Body of pancreas (tissue), 4 donors: Measurements from ENCODE around the gene CLIP1. TPM values are rescaled to one million over a fixed set of nuclear protein-coding genes. Genes with fewer than 3 reads are reported as not detected.
"Not testable (repeated sequence)": the region's sequence is repeated elsewhere in the genome, so short reads cannot be mapped to it uniquely, and the experiment has no call there.

Experiments
- ATAC-seq: fragments of 150-250 bp; one replicate; pipeline ENCODE4 v1.9.1; 2016
- DNase-seq, 4 donors: peaks; one replicate each; pipeline ENCODE4 v3.0.0-alpha.2; 2019
- H3K27ac ChIP-seq, 4 donors: fragments of 200-600 bp; sonication (generic); 1 replicate in 3 of 4; 2 replicates in 1 of 4; pipeline versions ENCODE4 v1.5.1 to v1.6.1; 2016 to 2019; ENCODE audit warnings: mild to moderate bottlenecking in 1 of 4, mixed read lengths in 1 of 4, moderate library complexity in 1 of 4
- H3K27me3 ChIP-seq, 2 donors: fragments of 200-600 bp; sonication (generic); one replicate each; pipeline ENCODE4 v1.6.0; 2016; ENCODE audit warnings: mild to moderate bottlenecking in 1 of 2
- H3K36me3 ChIP-seq, 2 donors: fragments of 200-600 bp; sonication (generic); replicated peaks in 1 of 2; 2 replicates each; pipeline ENCODE4 v1.5.1; 2016; ENCODE audit warnings: low read depth in 2 of 2; ENCODE audit not compliant: insufficient read depth in 1 of 2
- H3K4me1 ChIP-seq: fragments of 200-600 bp; sonication (generic); one replicate; pipeline ENCODE4 v1.6.0; 2016
- H3K4me3 ChIP-seq, 2 donors: fragments of 200-600 bp; sonication (generic); 1 replicate in 1 of 2; 2 replicates in 1 of 2; pipeline ENCODE4 v1.5.1; 2016 to 2019
- H3K9me3 ChIP-seq, 3 donors: fragments of 200-600 bp; sonication (generic); 1 replicate in 2 of 3; 2 replicates in 1 of 3; pipeline ENCODE4 v1.5.1; 2016
- POLR2A ChIP-seq, 3 donors: fragments of 450-650 bp; IDR thresholded peaks; one replicate each; pipeline ENCODE4 v1.6.1; 2016; ENCODE audit warnings: antibody characterized with exemption in 3 of 3, mild to moderate bottlenecking in 2 of 3
- WGBS, 2 donors: methylation state at CpG; one replicate each; pipeline ENCODE4 v1.1.5; 2017; 5-methylcytosine and 5-hydroxymethylcytosine counted together
- intact Hi-C: fragments of 100-400 bp; cut with DNase I; formaldehyde crosslinking; loops from one replicate; pipeline ENCODE4 v1.15.1; 2023
- total RNA-seq, 2 donors: library from RNA; depleted of rRNA; stranded (reverse); fragments of >200 nt; gene quantifications; one replicate each; pipeline ENCODE4 v1.1.0, GENCODE V29; 2016
- TF ChIP-seq, protein P1 (sequence below), 7 experiments: fragments of 450-650 bp in 4 of 7; fragments of 200-600 bp in 3 of 7; sonication (generic) in 3 of 7; IDR thresholded peaks; one replicate each; pipeline ENCODE4 v1.5.1; 2016 to 2019; ENCODE audit warnings: antibody characterized with exemption in 7 of 7

CLIP1 gene
- 10 to 100 TPM; 41.2 to 89.0 TPM for total RNA-seq

DNA sequence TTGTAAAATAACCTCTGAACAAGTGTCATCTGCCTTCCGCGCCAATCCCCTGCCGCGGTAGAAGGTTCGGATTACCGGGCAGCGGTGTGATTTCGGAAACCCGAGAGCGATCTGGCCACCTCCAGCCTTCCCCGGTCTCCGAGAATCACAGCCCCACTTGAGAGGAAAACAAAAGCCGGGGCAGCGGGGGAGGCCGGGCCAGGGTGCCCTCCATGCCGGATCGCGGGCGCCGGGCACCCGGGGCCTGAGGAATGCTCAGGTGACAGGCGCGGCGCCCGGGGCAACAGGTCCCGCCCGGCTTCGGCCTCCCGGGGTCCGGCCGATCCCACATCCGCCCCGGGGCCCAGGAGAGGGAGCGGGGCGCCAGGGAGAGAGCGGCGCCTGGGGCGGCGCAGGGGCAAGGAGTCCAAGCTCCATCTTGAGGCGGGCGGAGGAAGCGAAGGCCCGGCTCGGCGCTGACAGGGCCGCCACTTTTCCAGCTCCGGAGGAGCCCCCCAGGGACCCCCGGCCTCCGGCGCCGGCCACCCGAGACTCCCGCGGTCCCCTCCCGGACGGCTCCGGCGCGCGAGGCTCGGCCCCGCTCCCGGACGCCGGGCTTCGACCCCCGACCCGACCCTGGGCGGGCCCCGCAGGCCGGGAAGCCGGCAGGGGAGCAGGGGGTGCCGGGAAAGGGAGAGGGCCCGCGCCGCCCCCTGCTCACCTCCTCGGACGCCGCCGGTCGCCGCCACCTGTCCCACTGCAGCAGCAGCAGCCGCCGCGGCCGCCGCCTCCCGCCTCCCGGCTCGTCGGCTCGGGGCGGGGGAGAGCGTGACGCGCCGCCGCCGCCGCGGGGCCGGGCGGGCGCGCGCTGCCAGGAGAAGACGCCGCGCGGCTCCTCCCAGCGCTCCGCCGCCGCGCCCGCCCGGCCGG is at the start of gene CLIP1:
Gene CLIP1, minus strand, starts transcription at position 849 of the 909 bp plus-strand sequence. CDS start 42,217 bp downstream, outside the sequence.
- Histone ChIP-seq H3K4me3 (peak within 1 kb of the TSS; percentile 62 to 91), H3K27me3 (no peaks in the 10 kb centered on the region), H3K36me3 (no peaks in the 10 kb centered on the region), H3K27ac (peak within 1 kb of the TSS; percentile 98 to 99 (median 99)), H3K4me1 (peaks cover 47% of the 10 kb centered on the region), H3K9me3 (no peaks in the 10 kb centered on the region)
- ATAC-seq (peak; percentile 83), DNase-seq (peak; percentile 76 to 81 (median 80))
- TF ChIP-seq, protein P1, sequence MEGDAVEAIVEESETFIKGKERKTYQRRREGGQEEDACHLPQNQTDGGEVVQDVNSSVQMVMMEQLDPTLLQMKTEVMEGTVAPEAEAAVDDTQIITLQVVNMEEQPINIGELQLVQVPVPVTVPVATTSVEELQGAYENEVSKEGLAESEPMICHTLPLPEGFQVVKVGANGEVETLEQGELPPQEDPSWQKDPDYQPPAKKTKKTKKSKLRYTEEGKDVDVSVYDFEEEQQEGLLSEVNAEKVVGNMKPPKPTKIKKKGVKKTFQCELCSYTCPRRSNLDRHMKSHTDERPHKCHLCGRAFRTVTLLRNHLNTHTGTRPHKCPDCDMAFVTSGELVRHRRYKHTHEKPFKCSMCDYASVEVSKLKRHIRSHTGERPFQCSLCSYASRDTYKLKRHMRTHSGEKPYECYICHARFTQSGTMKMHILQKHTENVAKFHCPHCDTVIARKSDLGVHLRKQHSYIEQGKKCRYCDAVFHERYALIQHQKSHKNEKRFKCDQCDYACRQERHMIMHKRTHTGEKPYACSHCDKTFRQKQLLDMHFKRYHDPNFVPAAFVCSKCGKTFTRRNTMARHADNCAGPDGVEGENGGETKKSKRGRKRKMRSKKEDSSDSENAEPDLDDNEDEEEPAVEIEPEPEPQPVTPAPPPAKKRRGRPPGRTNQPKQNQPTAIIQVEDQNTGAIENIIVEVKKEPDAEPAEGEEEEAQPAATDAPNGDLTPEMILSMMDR (IDR thresholded peaks at IDR 0.05) = peak in 5 of 7 experiments; percentile 22 to 32 (median 31)
- peak; percentile 76 to 83 (median 79) for TF ChIP-seq POLR2A (IDR thresholded peaks at IDR 0.05)
- intact Hi-C loops = no loop called here
- 1% methylated on average over 67 of the region's 118 CpGs; no CpG with 5 or more reads in 1 of the 2 donors for WGBS, 2 donors

DNA sequence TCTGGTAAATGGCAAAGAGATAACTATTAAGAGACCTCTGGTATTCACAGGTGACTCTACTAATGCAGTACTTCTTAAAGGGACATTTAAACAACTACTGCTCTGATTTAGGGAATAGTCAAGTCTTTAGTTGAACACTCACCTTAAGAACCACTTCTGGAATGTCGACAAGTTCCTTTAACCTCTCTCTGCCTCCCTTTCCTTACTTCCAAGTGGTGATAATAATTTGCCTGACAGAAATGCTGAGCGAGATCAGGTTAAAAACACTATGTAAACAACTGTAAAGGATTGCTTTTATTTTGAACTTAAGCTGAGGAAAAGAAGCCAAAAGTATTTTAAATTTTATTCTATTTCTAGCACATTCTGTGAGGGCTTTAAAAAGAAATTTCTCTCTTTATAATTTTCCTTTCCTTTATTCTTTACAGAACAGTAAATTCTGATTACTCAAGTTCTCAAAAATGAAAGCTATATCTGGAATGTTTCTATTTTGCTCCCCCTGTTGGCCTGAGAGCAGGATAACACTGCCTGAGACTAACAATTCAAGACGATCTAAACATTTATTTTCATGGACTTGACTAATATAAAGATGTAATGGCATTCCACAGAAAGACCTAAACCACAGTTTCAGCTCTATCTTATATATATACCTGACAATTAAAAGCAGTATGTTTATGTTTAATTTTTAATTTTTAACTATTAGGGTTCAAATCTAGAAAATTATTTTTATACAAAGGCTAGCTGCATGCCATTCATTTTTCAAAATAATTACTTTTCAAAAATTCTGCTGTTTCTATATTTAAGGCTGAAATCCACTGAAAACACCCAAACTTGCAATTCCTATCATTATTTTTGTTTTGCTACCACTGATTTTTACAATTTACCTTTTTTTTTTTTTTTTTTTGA is 49.1 kb upstream of the CLIP1 start:
- H3K9me3 ChIP-seq = no peaks in the 10 kb centered on the region
- ATAC-seq (peak; percentile 85), DNase-seq (peak in 1 of 4 donors; percentile 13)
- no peaks in the 10 kb centered on the region for H3K27me3 ChIP-seq
- H3K27ac ChIP-seq = peak overlapping the region; percentile 23 to 69 (median 37)
- H3K4me3 ChIP-seq = no peak overlapping the region
- peaks cover 5 to 15% of the 10 kb centered on the region in 2 donors for H3K36me3 ChIP-seq
- peaks cover 8% of the 10 kb centered on the region for H3K4me1 ChIP-seq
- intact Hi-C loops = loop anchor here (10.0 kb wide), 1 partner anchor 77 kb away; no protein-coding TSS in a partner anchor
- WGBS, 2 donors = 10 to 11% methylated on average over 3 of the region's 3 CpGs
- TF ChIP-seq, protein P1 (IDR thresholded peaks at IDR 0.05) = peak; percentile 35 to 91 (median 87)
- no peak for TF ChIP-seq POLR2A (IDR thresholded peaks at IDR 0.05)

DNA sequence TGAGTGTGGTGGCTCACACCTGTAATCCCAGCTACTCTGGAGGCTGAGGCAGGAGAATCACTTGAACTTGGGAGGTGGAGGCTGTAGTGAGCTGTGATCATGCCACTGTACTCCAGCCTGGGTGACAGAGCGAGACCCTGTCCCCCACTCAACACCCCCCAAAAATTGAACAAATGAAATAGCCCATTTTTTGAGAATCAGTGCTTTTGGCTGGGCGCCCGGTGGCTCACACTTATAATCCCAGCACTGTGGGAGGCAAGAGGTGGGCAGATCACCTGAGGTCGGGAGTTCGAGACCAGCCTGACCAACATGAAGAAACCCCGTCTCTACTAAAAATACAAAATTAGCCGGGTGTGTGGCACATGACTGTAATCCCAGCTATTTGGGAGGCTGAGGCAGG is 48.1 kb upstream of the CLIP1 start:
- H3K27ac ChIP-seq = not testable (repeated sequence)
- 92 to 96% methylated on average over 7 of the region's 7 CpGs for WGBS, 2 donors

DNA sequence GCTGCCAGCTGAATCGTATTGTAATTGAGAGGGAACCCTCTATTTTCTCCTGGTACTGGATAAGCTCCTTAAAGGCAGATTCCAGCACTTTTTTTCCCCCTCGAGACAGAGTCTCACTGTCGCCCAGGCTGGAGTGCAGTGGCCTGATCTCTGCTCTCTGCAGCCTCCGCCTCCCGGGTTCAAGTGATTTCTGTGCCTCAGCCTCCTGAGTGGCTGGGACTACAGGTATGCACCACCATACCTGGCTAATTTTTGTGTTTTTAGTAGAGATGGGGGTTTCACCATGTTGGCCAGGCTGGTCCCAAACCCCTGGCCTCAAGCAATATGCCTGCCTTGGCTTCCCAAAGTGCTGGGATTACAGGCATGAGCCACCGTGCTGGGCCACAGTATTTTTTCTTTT is 47.4 kb upstream of the CLIP1 start:
- intact Hi-C loops = loop anchor here (10.0 kb wide), 1 partner anchor 75 kb away; no protein-coding TSS in a partner anchor
- not testable (repeated sequence) for DNase-seq

More for the DNA sequence above, 48.1 kb upstream of the CLIP1 start:
- not testable (repeated sequence) for ATAC-seq, H3K4me3 ChIP-seq, H3K4me1 ChIP-seq, H3K9me3 ChIP-seq, DNase-seq, H3K27me3 ChIP-seq, H3K36me3 ChIP-seq
- intact Hi-C loops = loop anchor here (10.0 kb wide), 1 partner anchor 76 kb away; no protein-coding TSS in a partner anchor

DNA sequence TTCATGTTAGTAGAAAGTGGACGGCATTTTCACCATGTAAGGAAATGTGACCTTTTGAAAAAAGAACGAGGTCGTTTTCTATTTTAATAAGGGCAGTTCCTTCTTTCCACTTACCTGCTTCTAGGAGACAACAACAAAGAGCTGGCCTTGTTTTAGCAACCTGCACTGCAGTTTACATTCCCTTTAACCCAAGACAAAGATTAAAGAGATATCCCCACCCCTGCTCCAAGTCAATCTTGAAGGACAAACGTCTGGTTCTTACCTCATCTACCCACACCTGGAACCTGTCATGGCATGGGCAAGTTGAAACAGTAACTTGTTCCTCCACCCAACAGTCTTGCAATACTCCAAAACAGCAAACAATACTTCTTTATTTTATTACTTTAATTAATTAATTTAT is 45.5 kb upstream of the CLIP1 start:
- no peak for DNase-seq
- WGBS, 2 donors = 44 to 54% methylated on average over 4 of the region's 4 CpGs
- TF ChIP-seq POLR2A (IDR thresholded peaks at IDR 0.05) = no peak
- TF ChIP-seq, protein P1 (IDR thresholded peaks at IDR 0.05) = no peak

More for the DNA sequence above, 47.4 kb upstream of the CLIP1 start:
- H3K27me3 ChIP-seq, H3K27ac ChIP-seq, H3K9me3 ChIP-seq, H3K36me3 ChIP-seq, ATAC-seq, H3K4me1 ChIP-seq, H3K4me3 ChIP-seq: not testable (repeated sequence)
- 87 to 88% methylated on average over 6 of the region's 6 CpGs for WGBS, 2 donors

DNA sequence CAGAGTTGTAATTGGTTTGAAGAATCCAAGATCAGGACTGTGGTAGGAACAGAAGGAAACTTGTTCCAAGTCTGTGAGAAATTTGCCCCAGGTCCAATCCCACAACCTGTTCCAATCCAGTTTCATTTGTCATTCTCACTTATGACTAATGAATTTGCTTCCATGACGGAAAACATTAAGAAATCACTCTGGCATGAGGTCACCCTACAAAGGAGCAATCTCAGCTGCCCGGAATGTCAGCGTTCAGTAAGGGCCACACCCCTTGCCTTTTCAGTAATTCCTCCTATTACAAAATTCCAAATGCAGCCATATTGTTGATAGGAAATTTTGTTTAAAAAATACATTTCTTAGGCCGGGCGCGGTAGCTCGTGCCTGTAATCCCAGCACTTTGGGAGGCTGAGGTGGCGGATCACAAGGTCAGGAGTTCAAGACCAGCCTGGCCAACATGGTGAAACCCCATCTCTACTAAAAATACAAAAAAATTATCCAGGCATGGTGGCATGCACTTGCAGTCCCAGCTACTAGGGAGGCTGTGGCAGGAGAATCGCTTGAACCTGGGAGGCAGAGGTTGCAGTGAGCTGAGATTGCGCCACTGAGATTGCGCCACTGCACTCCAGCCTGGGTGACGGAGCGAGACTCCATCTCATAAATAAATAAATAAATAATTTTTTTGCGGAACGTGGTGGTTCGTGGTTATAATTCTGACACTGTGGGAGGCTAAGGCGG is 42.0 kb upstream of the CLIP1 start:
- intact Hi-C loops, H3K36me3 ChIP-seq, H3K27me3 ChIP-seq, H3K4me3 ChIP-seq, H3K9me3 ChIP-seq, H3K4me1 ChIP-seq: not testable (repeated sequence)
- H3K27ac ChIP-seq = peak overlapping the region; percentile 53 to 70 (median 70)
- ATAC-seq = peak; percentile 93
- WGBS, 2 donors = 69 to 75% methylated on average over 15 to 17 of the region's 17 CpGs
- peak; percentile 34 to 65 (median 54) for DNase-seq

More for the DNA sequence above, 45.5 kb upstream of the CLIP1 start:
- Histone ChIP-seq H3K27me3 (no peaks in the 10 kb centered on the region), H3K27ac (no peak overlapping the region), H3K4me1 (peaks cover 13% of the 10 kb centered on the region), H3K4me3 (no peak overlapping the region), H3K9me3 (no peaks in the 10 kb centered on the region), H3K36me3 (peaks cover 0 to 5% of the 10 kb centered on the region in 2 donors)
- intact Hi-C loops = no loop called here
- ATAC-seq = no peak
